Activated CD4-positive, alpha-beta T cell treated with anti-CD3 and anti-CD28 coated beads, Interleukin-2, amount 50 U/mL, for 24 hours (primary cell): Measurements from ENCODE around the gene HOXB1.
"Not testable (repeated sequence)": the region's sequence is repeated elsewhere in the genome, so short reads cannot be mapped to it uniquely, and the experiment has no call there.

Experiments
- DNase-seq, 2 donors: peaks; one replicate each; pipeline ENCODE4 v3.0.0-alpha.2; 2020; ENCODE audit warnings: low read depth in 1 of 2, low spot score in 1 of 2

HOXB1 gene

DNA sequence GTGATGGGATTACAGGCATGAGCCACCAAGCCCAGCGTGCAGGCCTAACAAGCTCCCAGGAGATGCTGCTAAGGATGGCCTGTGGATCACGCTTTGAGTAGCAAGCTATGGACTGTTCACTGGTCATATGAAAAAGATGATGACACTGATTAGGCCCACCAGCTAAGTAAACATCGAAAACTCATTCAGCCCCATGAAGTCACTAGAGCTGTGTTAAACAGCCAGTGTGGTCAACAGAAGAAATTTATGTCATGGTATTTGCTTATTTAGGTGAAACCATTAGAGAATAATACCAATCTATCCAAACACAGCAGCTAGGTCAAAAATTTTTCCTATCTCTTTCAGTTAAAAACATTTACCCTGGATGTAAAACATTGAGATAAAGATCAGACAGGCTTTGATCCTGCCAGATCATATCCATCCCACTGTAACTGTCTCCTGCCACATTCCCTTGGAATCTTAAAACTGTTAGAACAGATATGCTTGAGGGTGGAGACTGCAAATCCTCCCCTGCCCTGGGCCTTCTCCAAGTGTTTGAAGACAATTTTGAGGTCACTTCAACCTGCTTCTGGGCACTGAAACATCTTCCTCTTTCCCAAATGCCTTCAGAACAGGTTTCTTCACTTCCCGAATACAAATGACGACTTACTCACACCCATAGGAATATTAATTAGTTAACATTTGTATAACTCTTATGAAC, 30.9 kb downstream of the HOXB1 start:
- no peak for DNase-seq

DNA sequence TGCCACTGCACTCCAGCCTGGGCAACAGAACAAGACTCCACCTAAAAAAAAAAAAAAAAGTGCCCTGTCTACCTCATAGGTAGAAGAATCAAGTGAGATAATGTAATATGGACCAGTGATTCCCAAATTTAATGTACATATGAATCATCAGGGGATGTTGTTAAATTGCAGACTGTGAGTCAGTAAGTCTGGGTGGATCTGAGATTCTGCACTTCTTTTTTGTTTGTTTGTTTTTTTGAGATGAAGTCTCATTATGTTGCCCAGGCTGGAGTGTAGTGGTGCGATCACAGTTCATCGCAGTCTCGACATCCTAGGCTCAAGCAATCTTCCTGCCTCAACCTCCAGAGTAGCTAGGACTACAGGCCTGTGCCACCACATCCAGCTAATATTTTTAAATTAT, 31.6 kb downstream of the HOXB1 start:
- no peak for DNase-seq

DNA sequence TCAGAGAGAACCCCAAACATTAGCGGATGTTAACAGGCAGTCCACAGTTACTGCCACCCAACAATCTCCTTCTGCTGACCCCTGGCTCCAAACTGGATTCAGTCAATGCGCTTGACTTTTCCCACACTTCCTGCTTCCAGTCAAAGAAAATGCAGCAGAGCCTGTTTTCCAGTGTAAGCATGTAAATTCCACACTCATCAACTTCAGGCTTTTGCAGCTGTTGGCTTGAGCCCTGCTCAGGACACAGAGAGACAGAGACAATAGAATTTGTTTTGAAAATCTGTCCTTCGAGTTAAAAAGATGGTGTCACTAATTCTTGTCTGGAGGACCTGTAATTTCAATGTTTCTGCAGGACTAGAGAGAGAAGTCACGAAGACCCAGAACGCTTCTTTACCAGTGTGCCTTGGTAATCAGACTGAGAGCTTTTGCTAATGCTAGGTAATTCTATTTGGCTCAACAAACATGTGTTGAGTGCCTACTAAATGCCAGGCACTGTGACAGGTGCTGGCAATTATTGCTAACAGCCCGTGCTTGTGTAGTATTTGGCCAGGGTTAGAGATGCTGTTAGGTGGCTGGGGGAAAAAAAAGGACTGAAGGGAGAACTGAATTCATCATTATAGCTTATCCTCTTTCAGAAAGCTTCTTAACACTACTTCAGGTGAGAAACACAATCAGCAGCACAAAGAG, 32.5 kb downstream of the HOXB1 start:
- no peak for DNase-seq

DNA sequence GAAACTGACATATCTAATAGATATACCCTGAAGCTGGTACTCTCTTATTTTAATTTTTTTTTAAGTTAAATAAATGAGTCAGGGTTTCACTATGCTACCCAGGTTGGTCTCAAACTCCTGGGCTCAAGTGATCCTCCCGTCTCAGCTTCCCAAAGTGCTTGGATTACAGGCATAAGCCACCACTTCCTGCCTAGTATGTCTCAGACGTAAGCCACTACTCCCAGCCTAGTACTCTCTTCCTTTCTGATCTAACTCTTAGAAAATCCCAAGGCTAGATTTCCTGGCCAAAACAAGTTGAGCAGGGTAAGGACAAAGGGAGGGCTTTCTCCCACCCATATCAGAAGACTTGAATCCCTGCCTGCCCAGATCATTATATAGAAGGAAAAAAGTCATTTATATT, 33.7 kb downstream of the HOXB1 start:
- DNase-seq: no peak

DNA sequence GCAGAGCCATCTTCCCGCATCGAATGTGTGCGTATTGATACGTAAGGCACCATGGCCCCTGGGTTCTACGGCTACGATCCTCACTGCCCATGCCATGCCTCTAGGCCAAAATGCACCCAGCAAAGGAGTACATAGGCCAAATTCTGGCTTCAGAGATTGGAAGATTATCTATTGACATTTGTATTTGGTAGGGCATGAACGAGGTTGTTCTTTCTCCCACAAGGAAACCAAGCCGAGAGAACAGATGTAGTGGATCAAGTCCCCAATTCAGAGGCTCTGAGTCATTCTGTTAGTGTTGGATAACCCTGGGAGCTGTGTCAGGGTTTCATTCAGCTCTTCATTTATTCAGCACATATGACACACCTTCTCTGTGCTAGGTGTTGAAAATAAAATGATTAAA, 36.5 kb downstream of the HOXB1 start:
- no peak for DNase-seq

DNA sequence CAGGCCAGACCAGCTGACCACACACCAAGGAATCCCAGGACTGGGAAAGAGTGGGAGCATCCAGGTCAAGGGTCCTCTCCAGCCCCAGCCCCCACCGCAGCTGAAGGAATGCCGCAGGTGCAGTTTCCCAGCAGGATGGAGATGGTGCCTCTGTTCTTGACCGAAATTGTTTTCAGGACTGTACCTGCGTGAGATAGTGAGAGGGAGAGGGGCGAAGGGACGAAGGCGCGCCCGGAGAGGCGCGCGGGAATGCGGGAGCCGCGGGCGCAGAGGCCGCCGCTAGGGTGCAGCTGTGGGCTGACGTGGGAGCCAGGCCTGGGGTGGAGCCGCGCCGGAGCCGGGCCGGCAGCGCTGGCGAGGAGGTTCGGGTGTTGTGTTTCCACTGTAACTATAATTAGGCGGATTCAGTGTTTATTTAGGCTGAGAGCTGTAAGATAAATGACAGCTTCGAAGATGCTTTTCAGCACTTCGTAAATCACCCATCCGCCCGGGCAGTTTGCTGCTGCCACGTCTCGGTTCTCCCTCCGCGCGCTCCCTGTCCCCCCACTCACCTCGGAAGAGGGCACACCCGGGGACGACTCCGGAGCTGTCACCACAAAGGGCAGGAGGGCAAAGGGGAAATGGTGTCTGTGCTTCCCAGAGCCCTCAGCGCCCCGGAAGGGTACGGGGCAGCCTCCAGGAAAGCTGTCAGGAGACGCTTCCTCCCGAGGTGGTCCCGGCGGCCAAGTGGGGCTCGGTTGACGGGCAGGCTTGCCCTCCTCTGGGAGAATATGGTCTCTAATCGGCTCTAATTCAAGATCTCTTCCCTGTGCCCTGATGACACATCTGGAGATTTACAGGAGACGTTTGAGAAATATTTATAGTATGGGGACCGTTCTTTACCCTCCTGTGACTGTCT, 38.2 kb downstream of the HOXB1 start:
- peak; percentile 42 to 50 for DNase-seq

DNA sequence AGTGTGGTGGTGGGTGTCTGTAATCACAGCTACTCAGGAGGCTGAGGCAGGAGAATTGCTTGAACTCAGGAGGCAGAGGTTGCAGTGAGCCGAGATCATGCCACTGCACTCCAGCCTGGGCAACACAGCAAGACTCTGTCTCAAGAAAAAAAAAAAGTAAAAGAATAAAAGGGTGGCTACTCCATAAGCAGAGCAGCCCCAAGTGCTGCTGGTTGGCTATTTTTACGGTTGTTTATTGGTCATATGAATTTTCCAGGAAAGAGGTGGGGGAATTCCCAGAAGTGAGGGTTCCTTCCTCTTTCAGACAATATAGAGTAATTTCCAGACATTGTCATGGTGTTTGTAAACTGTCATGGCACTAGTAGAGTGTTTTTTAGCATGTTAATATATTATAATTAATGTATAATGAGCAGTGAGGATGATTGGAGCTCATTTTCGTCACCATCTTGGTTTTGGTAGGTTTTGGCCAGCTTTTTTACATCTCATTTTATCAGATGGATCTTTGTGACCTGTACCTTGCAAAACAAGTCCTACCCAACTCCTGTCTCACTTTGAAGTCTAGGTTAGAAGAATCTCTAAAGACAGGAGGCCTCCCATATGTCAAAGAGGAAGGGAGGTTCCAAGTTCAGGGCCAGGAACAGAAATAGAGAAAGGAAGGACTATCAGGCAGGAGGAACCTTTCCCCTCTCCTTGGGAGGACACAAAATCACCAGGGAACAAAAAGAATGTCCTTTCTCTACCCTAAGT, 39.1 kb downstream of the HOXB1 start:
- no peak for DNase-seq

DNA sequence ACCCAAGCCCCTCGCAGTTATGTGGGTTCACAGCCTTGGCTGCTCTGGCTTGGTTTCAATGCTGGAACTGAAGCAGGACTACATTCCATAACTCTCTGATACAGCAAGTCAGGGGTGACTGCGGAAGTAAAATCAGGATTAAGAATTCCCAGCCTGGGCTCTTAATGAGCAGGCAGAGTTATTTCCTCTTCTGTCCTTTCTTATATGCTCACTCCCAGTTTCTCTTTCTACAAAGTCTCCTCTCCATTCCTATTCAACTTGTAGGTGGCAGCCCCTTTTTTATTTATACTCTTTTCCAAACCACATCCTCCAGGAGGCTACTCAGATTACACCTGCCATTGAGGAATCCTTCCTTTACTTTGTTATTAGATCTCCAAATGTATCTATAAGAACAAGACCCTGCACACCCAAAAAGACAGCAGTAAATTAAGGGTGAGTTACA, 40.3 kb downstream of the HOXB1 start:
- no peak for DNase-seq

DNA sequence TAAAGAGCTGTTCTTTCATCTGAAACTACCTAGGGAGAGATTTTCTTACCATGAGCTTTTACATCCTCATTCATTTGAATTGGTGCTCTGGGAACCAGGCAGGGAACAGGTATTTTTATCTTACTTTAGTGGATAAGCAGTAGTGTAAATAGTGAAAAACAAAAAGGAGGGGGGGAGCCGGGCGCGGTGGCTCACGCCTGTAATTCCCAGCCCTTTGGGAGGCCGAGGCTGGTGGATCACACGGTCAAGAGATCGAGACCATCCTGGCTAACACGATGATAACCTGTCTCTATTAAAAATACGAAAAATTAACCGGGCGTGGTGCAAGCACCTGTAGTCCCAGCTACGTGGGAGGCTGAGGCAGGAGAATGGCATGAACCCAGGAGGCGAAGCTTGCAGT, 41.0 kb downstream of the HOXB1 start:
- no peak for DNase-seq

DNA sequence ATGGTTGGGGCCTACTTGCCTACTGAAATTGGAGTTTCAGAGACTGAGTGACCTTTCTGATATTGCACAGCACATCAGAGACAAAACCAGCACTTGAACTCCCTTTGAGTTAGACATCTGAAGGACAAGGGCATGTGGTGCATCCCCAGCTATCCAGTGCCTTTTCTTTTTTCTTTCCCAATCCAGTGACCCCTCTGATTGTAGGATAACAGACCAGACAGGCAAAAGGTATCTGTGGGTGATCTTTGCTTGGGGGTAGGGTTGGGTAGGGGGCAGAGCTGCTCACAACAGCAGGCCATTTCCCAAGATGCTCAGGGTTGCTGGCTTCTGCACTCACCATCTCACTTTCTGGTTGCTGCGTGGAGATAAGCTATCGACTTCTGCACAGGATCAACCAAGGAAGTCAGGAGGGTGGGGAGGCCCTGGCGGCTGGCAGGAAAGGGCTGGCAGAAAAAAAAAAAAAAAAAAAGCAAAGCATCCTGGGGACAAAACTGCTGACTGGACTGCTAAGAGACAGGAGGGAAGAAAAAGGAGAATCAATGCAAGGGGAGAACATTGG, 42.2 kb downstream of the HOXB1 start:
- DNase-seq: no peak

DNA sequence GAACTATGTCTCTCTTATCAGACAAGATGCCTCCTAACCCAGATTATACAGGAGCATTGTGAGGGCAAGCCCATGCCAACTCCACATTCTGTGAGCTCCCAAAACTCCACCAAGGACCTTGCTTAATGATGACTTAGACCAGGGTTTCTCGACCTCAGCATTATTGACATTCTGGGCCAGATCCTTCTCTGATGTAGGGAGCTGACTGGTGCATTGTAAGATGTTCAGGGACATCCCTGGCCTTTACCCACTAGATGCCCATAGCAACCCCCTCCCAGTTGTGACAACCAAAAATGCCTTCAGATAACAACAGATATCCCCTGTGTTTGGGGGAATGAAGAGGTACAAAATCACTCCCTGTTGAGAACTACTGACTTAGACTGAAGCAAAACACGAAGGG, 43.6 kb downstream of the HOXB1 start:
- no peak for DNase-seq

DNA sequence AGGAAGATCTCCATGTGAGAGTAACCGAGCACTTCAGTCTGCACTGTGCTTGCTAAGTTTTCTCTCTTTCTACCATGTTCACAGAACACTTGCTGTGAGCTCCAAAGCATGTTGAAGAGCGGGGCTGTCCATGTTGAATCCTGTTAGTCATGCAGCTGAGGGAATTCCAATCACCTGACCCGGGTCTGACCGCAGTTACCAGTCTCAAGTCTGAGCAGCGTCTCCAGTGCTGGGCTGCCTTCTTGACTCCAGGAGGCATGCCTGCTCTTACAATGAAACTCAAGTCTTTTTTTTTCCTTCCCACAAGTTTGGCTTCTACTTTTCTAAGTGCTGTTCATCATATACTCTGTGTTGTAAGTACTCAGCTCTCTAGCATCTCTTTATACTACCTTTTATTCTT, 44.3 kb downstream of the HOXB1 start:
- DNase-seq: no peak

DNA sequence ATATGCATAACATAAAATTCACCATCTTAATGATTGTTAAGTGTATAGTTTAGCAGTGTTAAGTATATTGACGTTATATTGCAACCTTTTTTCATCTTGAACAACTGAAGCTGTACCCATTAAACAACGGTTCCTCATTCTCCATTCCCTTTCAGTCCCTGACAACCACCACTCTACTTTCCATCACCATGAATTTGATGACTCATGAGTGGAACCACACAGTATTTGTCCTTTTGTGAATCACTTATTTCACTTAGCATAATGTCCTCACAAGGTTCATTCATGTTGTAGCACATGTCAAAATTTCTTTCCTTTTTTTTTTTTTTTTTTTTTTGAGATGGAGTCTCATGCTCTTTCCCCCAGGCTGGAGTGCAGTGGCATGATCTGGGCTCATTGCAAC, 46.0 kb downstream of the HOXB1 start:
- DNase-seq: no peak

DNA sequence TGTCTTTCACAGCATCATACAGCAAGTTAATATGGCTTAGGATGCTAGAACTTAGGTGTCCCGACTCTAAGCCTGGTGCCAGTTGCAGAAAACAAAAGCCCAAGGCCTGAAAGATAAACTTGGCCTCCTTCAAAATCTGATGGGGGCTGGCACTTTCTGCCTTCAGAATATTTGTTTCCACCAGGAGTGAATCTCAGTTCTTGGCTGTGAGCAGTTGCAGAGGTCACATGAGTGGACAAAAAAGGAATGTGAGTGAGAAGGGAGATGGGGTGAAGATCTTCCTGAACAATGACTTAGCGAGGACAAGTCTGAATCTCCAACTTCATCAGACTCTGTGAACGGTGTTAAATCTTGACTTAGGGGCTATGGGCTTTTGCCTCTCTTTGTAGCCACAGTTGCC, 46.6 kb downstream of the HOXB1 start:
- no peak for DNase-seq

DNA sequence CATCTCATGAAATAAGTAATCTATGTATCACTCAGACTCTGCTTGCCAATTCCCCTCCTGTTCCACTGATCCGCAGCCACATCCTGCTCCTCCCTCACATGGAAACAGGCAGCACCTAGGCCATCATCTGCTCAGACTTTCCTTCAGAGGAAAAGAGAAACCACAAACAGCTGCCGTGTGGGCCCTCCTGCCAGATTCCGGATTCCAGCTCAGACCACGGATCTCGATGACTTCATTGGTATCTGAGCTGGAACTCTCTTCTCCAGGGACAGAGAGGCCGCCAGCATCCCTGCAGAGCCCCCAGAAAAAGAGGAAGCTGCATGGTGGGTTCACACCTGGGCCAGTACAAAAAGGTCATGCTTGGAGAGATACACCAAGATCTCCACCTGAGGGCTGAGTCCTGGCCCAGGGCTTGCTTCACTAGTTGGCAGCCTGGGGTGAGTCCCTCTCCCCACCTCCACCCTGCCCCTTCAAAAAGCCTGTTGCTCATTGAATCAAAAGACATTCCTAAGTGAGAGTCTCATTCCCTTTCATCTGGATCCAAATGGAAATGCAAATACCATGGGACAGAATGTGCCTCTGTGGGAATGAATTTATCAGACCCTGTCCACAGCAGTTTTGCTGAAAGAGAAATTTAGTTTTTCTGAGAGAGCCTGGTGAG, 47.2 kb downstream of the HOXB1 start:
- DNase-seq: peak in 1 of 2 donors; percentile 16

DNA sequence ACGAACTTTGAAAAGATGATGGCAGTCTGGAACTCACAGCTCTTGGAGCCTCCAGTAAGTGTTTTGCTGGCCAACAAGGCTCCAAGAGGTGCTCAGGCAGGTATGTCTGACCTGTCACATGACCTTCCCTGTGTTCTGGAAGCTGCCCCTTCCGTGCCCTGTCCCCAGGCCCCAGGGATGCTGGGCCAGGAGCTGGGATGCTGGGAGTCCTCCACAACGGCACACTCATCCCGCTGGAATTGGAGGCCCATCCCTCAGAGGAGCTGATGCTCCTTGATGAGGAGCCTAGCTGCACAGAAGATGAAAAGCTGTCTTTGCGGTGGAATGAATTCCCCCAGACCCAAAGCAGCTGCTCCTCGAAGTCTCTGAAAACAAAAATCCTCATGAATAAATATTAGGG, 47.8 kb downstream of the HOXB1 start:
- DNase-seq: no peak

DNA sequence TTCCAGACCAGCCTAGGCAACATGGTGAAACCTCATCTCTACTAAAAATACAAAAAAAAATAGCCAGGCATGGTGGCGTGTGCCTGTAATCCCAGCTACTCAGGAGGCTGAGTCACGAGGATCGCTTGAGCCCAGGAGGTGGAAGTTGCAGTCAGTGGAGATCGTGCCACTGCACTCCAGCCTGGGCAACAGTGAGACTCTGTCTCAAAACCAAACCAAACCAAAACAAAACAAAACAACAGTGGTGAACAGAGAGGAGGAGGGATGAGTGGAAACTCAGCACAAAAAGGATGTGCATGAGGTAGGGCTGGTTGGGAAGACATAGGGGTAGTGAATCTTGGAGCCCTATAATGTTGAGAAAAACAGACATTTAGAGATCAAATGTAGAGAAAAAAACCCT, 48.5 kb downstream of the HOXB1 start:
- not testable (repeated sequence) for DNase-seq

DNA sequence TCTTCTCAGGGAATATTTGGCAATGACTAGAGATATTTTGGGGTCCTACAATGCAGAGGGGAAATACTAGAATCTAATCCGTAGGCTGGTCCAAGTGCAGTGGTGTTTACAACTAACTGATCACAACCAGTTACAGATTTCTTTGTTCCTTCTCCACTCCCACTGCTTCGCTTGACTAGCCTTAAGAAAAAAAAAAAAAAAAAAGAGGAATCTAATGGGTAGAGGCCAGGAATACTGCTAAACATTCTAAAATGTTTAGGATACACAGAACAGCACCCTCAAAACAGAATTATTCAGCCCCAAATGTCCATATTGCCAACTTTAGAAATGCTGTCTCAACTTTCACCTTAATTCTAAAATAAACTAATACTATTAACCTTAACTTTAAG, 51.8 kb downstream of the HOXB1 start:
- DNase-seq: no peak
